K562 (cell line): ENCODE results near the gene GLUD1. TPM values are rescaled to one million over a fixed set of nuclear protein-coding genes. Genes with fewer than 3 reads are reported as not detected.

ENCODE experiments used
- CCNT2 ChIP-seq: IDR thresholded peaks from 2 replicates; pipeline ENCODE4 v1.6.1; 2011; ENCODE audit warnings: borderline replicate concordance, low read depth, mild to moderate bottlenecking, moderate library complexity, mixed read lengths, low read length; ENCODE audit not compliant: insufficient read length; ENCODE audit errors: extremely low read depth
- EP400 ChIP-seq: fragments of 450-650 bp; IDR thresholded peaks from 2 replicates; pipeline ENCODE4 v1.6.1; 2017; ENCODE audit warnings: antibody characterized with exemption, mild to moderate bottlenecking, moderate library complexity
- GABPB1 ChIP-seq: sonication (generic); formaldehyde crosslinking; IDR thresholded peaks from 2 replicates; pipeline ENCODE4 v1.8.0; 2022; ENCODE audit warnings: mild to moderate bottlenecking, missing genetic modification reagents
- POLR2G ChIP-seq: fragments of 200-400 bp; formaldehyde crosslinking; IDR thresholded peaks from 2 replicates; pipeline ENCODE4 v1.6.1; 2017; ENCODE audit warnings: low read depth, mild to moderate bottlenecking, antibody characterized with exemption, low read length, moderate library complexity
- SAFB ChIP-seq: fragments of 200-400 bp; formaldehyde crosslinking; IDR thresholded peaks from 2 replicates; pipeline ENCODE4 v1.6.1; 2017; ENCODE audit warnings: low read depth, low read length, borderline replicate concordance
- SETDB1 ChIP-seq: IDR thresholded peaks from one replicate; pipeline ENCODE4 v1.6.1; 2012; ENCODE audit warnings: low read length, control low read depth, inconsistent platforms
- polyA plus RNA-seq, 8 experiments: library from polyadenylated mRNA; depleted of rRNA in 4 of 8; stranded (reverse) in 5 of 8; unstranded in 3 of 8; fragments of >200 nt; fragmentation: Nextera tagmentation in 2 of 8; fragmentation: Illumina TruSeq in 1 of 8; extraction: Ambion mirVana in 2 of 8; extraction: Trizol in 1 of 8; gene quantifications; 2 replicates each; pipeline versions ENCODE4 v1.2.1 to v1.2.3, GENCODE V29; 2011 to 2014; ENCODE audit warnings: inconsistent platforms in 1 of 8, missing spikeins in 1 of 8
- total RNA-seq, 7 experiments: library from RNA; depleted of rRNA in 6 of 7; stranded (reverse); fragments of >200 nt in 6 of 7; fragmentation: Illumina TruSeq in 2 of 7; extraction: Trizol in 2 of 7; gene quantifications; 2 replicates each; pipeline versions ENCODE4 v1.2.1 to v1.2.3, GENCODE V29; 2011 to 2021; ENCODE audit warnings: low replicate concordance in 1 of 7
- TF ChIP-seq, protein P1 (sequence below): fragments of 200-800 bp; sonication (Bioruptor generic); IDR thresholded peaks from 2 replicates; pipeline ENCODE4 v1.6.1; 2017; ENCODE audit warnings: missing genetic modification characterization, missing compliant biosample characterization
- TF ChIP-seq, protein P2 (sequence below), 2 experiments: fragments of 450-650 bp; conservative IDR thresholded peaks; 2 replicates each; pipeline ENCODE4 v1.6.1; 2017; ENCODE audit warnings: mild to moderate bottlenecking in 2 of 2, moderate library complexity in 2 of 2
- TF ChIP-seq, protein P3 (sequence below): sonication (generic); formaldehyde crosslinking; IDR thresholded peaks from 2 replicates; pipeline ENCODE4 v1.9.0; 2022; ENCODE audit warnings: mild to moderate bottlenecking, missing genetic modification reagents
- TF ChIP-seq, protein P4 (sequence below): fragments of 450-650 bp; IDR thresholded peaks from 2 replicates; pipeline ENCODE4 v1.6.1; 2016; ENCODE audit warnings: antibody characterized with exemption

The GLUD1 gene
- total and polyA plus RNA-seq, 9 of the 15 experiments (the other 6 are each of a cell fraction or from before 2014, with no cell fraction given) = 21.9 to 92.0 (median 76.3) TPM

DNA sequence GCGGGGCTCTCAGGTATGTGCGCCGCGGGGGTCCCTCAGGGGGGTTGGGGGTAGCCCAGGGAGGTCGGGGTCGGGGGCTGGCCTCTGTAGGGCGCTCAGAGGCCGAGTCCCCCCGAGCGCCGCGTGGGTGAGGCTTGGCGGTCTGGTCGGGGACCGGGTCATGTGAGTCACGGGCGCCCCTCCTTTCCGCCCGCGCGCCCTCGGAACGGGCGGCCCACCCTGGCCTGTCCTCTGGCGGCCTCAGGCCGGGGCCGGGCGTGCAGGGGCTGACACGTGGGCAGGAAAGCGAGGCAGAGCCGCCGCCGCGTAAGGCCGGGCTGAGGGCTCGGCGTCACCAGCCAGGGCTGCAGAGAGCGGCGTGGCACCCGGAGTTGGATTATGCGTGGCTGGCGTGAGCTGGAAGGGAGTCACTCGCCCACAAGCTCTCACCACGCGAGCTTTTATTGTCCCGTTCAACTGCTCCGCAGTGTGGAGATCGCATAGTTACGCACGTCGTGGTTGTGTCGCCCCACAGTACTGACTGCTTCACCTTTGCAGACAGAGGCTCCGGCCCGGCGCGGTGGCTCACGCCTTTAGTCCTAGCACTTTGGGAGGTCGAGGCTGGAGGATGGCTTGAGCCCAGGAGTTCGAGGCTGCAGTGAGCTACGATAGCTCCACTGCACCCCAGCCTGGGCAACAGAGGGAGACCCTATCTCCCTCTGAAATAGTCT is 748 bp upstream of the GLUD1 start (continued):
- TF ChIP-seq POLR2G (peak; percentile 81), GABPB1 (CRISPR knock-in tag) (peak; percentile 41; the same call in 1 of the 2 replicates), EP400 (peak; percentile 82; the same call in 1 of the 2 replicates), CCNT2 (peak; percentile 40), SAFB (peak; percentile 88; the same call in 1 of the 2 replicates), SETDB1 (no peak)
- TF ChIP-seq, protein P1, sequence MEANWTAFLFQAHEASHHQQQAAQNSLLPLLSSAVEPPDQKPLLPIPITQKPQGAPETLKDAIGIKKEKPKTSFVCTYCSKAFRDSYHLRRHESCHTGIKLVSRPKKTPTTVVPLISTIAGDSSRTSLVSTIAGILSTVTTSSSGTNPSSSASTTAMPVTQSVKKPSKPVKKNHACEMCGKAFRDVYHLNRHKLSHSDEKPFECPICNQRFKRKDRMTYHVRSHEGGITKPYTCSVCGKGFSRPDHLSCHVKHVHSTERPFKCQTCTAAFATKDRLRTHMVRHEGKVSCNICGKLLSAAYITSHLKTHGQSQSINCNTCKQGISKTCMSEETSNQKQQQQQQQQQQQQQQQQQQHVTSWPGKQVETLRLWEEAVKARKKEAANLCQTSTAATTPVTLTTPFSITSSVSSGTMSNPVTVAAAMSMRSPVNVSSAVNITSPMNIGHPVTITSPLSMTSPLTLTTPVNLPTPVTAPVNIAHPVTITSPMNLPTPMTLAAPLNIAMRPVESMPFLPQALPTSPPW (CRISPR knock-in tag) = peak; percentile 83
- TF ChIP-seq, protein P2, sequence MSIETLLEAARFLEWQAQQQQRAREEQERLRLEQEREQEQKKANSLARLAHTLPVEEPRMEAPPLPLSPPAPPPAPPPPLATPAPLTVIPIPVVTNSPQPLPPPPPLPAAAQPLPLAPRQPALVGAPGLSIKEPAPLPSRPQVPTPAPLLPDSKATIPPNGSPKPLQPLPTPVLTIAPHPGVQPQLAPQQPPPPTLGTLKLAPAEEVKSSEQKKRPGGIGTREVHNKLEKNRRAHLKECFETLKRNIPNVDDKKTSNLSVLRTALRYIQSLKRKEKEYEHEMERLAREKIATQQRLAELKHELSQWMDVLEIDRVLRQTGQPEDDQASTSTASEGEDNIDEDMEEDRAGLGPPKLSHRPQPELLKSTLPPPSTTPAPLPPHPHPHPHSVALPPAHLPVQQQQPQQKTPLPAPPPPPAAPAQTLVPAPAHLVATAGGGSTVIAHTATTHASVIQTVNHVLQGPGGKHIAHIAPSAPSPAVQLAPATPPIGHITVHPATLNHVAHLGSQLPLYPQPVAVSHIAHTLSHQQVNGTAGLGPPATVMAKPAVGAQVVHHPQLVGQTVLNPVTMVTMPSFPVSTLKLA (conservative IDR thresholded peaks at IDR 0.05) = peak; percentile 80 to 93
- TF ChIP-seq, protein P3, sequence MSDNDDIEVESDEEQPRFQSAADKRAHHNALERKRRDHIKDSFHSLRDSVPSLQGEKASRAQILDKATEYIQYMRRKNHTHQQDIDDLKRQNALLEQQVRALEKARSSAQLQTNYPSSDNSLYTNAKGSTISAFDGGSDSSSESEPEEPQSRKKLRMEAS (CRISPR knock-in tag) = peak; percentile 96
- TF ChIP-seq, protein P4, sequence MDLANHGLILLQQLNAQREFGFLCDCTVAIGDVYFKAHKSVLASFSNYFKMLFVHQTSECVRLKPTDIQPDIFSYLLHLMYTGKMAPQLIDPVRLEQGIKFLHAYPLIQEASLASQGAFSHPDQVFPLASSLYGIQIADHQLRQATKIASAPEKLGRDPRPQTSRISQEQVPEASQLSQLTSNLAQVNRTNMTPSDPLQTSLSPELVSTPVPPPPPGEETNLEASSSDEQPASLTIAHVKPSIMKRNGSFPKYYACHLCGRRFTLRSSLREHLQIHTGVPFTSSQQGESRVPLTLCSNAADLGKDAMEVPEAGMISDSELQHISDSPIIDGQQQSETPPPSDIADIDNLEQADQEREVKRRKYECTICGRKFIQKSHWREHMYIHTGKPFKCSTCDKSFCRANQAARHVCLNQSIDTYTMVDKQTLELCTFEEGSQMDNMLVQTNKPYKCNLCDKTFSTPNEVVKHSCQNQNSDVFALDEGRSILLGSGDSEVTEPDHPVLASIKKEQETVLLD = 0 out of 2 replicates have a peak, but pooled peaks have one; percentile 49
